ENCODE data around the gene SCAI. TPM values are rescaled to one million over a fixed set of nuclear protein-coding genes. Genes with fewer than 3 reads are reported as not detected.
"Not testable (repeated sequence)": the region's sequence is repeated elsewhere in the genome, so short reads cannot be mapped to it uniquely, and the experiment has no call there.

SCAI gene
- total RNA-seq, 1 donor from 2014 or later = 14.3 TPM

DNA sequence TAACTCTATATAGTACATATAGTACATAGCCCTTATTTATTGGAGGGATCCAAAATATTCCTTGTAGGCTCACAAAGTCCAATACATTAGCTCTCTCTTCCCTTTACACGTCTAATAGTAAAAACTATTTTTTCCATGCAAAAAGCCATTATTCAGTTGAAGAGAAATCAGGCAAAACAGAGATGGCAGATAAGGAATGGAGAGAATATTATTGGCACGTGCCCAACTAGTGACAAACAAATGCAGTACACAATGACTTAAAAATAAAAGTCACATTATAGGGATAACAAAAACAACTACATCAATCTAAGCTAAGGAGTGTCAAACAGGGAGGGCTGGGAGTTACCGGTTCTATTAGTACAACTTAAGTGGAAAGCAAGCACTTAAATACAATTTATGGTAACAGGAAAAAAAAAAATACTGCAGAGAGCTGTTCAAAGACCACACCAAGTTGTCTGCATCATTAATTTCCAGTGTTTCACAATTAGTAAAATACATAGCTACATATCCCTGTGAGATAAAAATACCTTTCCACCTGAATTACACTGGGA lies 4.1 kb upstream of the SCAI start:
- no peak for DNase-seq

GRCh38 chr9:125146247-125146646 lies 2.9 kb upstream of the SCAI start:
- DNase-seq = no peak

- no peak for DNase-seq
Observed at GRCh38 chr9:125145425-125145824, 2.1 kb upstream of the SCAI start.

DNA sequence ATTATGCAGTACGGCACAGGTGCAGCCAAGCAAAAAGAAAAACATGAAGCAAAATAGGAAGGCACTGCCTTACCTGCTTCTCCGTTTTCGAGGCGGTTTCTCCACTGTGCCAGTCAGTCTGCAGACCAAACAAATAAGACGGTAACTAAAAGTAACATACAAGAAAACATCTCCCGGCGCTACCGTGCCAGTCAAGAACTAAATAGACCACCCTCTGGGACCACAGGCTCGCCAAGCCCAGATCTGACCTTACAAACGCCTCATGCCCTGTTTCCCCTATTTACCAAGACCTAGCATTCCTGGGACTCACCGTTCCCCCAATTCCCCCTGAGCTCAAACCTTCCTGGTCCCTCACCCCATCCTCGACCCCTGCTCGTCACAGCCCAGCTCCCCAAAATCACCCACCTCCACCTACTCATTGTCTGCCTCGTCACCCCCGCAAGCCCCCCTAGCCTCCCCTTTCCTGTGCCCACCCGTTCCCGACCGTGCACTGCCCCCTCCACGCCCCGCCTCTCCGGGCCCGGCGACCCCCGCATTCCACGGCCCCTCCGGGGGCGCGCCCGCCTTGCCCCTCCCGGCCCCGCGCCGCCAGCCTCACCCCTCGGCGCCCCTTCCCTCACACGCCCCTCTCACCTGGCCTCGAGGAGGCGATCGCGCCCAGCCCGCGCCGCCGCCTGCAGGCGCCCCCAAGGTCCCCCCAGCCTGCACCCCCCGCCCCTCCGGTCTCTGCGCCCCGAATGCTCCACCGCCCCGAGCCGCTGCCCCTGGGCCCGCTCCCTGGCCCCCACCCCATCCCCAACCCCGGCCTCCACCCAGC lies 560 bp downstream of the SCAI start:
- DNase-seq = no peak

DNA sequence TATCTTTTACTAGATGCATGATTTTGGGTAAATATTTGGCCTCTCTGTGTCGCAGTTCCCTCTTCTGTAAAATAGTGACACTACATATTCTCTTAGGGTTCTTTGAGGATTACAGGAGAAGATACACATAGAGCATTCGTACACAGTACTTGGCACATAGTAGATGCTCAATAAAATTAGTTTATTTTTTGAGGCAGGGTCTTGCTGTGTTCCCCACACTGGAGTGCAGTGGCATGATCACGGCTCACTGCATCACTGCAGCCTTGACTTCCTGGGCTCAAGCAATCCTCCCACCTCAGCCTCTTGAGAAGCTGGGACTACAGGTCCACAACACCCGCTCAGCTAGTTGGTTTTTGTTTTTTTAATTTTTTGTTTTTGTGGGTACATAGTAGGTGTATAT lies 1.6 kb downstream of the SCAI start:
- no peak for DNase-seq

DNA sequence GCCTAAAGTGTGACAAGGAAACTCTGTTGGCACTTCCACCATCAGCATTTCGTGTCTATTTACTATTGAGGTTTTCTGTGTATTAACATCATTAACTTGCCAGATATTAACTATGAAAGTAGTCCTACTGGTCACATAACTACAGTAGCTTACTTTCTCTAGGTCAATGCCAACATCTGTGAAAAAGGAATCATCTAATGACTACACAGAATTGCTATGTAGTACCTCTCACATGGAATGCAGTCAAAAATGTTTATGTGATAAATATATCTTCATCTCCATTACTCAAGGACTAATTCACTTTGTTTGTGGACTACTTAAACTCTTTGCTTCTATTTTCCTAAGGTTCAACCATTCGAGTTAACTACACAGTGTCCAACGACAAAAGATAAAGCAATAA lies 2.1 kb downstream of the SCAI start:
- DNase-seq = no peak

- no peak for DNase-seq
Observed at GRCh38 chr9:125140576-125140975, 2.8 kb downstream of the SCAI start.

GRCh38 chr9:125137200-125137599 lies 6.1 kb downstream of the SCAI start:
- DNase-seq = peak; percentile 61

DNA sequence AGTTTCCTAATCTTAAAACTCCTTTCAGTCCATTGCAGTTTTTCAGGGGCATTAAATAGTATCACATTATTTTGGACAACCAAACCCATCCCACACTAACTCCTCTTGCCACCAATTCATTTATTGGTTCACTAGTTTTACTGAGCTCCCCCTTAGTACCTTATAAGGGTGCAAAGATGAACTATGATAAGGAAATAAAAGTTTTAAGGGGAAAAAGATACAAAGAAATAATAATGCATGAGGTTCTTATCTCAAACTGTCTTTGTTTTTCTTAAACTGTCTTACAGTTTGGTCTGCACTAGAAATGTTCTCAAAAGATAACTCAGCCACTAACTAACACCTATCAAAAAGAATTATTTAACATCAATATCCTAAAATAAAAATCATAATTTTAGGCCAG lies 8.4 kb downstream of the SCAI start:
- no peak for DNase-seq

DNA sequence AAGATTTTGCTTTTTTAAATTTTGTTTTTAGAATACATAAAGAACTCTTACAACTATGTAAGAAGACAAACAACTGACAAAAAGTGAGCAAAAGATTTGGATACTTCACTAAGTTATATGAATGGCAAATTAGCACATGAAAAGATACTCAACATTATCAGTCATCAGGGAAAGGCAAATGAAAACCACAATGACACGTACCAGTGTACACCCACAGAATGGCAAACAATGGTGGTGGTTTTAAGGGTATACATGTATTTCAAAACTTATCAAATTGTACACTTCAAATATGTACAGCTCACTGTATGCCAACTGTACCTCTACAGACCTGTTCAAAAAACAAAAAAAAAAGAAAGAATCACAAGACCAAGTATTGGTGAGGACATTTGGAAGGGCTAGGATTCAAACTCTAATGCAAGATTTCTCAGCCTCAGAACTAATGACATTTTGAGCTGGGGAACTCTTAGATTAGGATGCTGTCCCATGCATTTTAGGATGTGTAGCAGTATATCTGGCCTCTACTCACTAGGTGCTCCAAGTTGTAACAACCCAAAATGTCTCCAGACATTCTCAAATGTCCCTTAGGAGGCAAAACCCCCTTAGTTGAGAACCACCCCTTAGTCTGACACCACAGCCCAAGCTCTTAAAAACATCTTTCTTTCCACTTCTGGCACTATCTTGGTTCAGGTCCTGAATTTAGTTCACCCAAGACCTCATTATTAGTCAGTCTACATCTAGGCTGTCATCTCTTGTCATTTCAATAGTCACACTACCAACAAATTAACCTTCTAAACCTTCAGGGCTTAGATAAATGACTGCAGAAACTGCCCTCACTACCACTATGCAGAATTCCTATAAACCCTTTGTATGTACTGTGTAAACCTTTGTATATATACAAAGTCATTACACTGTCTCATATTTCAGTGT lies 9.7 kb downstream of the SCAI start:
- no peak for DNase-seq

GRCh38 chr9:125131778-125132177 lies 11.6 kb downstream of the SCAI start:
- no peak for DNase-seq

GRCh38 chr9:125126019-125126746 lies 17.1 kb downstream of the SCAI start:
- DNase-seq = peak; percentile 99

- DNase-seq = no peak
Observed at GRCh38 chr9:125125523-125125922, 17.8 kb downstream of the SCAI start.

DNA sequence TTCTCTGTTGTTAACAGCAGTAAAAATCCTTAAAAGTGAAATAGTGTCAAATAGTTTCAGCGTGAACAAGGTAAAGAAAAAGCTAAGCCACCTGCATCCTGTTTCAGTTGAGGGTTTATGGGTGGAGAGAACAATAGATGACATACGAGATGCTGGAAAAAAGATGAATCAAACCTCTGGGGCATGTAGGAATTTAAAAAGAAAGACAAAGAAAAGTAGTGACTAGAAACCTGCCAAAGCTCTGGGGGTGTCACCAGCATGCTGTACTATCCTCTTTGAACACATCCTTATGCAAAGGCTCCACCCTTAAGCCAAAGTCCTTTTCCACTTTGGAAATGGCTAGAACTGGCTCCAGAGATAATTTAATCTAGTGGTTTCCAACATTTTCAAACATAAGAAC lies 22.2 kb downstream of the SCAI start:
- no peak for DNase-seq

DNA sequence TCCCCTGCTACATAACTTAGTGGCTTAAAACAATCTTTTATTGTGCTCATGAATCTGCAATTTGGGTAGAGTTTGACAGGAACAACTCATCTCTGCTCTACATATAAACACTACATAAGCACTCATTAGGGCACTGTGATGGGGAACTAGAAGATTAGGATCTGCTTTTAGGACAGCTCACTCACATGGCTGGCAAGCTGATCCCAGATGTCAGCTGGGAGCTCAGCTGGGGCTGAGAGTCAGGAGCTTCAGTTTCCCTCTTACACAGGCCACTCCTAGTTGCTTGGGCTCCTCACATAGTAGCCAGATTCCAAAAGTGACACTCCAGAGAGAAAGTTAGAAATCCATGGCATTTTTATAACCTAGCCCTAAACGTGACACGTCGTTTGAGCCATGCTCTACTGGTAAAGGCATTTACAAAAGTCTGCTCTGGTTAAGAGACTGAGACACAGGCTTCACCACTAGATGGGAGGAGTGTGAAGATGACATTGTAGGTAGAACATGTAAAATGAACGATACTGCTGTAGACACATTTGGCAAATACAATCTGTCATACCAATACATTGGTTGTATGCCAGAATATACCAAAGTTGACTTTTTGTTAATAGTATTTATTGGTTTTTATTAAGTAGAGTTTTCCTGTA lies 23.6 kb downstream of the SCAI start:
- DNase-seq = peak; percentile 46

DNA sequence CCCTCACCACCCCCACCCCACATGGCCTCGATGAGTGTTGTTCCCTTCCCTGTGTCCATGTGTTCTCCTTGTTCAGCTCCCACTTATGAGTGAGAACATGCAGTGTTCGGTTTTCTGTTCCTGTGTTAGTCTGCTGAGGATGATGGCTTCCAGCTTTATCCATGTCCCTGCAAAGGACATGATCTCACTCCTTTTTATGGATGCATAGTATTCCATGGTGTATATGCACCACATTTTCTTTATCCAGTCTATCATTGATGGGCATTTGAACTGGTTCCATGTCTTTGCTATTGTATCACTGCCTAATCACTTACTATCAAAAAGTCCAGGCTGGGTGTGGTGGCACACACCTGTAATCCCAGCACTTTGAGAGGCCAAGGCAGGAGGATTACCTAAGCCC lies 24.6 kb downstream of the SCAI start:
- not testable (repeated sequence) for DNase-seq

- DNase-seq = not testable (repeated sequence)
Observed at GRCh38 chr9:125114503-125114902, 28.8 kb downstream of the SCAI start.

GRCh38 chr9:125110464-125110863 lies 32.9 kb downstream of the SCAI start:
- DNase-seq = no peak

GRCh38 chr9:125108541-125108940 lies 34.8 kb downstream of the SCAI start:
- DNase-seq = not testable (repeated sequence)

DNA sequence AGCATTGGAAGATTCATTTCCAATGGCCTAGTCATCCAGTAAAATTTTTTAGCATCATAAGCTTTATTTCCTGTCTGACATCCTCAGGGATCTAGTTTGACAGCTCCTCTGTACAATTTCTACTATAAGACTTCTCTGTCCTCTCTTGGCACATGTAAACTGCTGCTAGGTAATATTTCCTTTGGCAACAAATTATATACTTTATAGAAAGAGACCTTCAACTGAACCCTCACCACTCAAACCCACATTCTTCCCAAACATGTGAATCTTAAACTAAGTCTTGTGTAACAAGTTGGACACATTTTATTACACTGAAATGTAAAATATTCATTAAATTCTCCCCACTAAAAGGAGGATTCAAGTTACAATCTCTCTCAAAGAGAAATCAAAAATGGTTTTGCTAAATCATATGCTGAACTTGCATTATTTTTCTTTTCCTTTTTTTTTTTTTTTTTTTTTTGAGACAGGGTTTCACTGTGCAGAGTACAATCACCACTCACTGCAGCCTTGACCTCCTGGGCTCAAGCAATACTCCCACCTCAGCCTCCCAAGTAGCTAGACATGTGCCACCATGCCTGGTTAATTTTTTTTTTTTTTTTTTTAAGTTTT lies 36.9 kb downstream of the SCAI start:
- DNase-seq = peak; percentile 37

DNA sequence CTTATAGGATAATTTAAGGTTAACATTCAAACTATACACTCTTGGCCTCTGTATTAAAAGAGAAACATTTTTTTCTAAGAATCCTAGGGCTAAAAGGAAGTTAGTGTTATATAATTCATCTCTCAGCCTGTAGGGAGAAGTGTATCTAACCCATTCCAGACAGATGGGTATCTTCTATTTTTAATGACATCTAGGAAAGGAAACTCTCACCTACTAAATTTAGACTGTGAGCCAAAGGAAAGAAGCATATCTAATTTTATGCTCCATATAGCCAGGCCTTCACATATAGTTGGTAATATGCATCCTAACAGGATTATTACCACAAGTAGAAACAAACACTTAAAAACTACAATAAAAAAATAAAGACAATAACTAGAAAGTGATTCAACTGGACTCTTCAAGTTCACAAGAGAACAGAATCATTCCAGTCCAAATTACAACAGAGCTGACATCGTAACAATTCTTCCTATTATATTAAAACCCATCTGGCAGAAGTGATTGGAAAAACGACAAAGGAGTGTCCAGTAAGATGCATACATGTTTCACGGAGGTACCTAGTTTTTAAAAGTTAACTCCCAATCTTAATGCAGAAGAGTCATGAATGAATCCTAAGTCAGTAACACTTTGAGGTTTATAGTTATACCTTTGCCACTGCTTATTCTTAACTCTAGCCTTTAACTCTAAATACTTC lies 39.4 kb downstream of the SCAI start:
- no peak for DNase-seq
